H1 (cell line): ENCODE measurements around the gene MKLN1. TPM values are rescaled to one million over a fixed set of nuclear protein-coding genes. Genes with fewer than 3 reads are reported as not detected.

Experiments
- CTCF ChIA-PET: fragments of 300-600 bp; sonication (Branson Sonifier 250); formaldehyde crosslinking; loops from one replicate; lab custom pipeline; 2021; ENCODE audit not compliant: partially characterized antibody; lab: Charles Lee
- POLR2A ChIA-PET: fragments of 300-600 bp; sonication (Branson Sonifier 250); formaldehyde crosslinking; loops from one replicate; lab custom pipeline; 2021; ENCODE audit warnings: inconsistent platforms; ENCODE audit not compliant: partially characterized antibody; lab: Charles Lee
- DNase-seq, 2 experiments: peaks; one replicate each; pipeline versions ENCODE4 v3.0.0 to v3.0.0-alpha.2; 2010 to 2022; ENCODE audit warnings: low spot score in 2 of 2, low read depth in 1 of 2, mixed read lengths in 1 of 2
- FAIRE-seq: peaks from 2 replicates; lab custom pipeline; 2011; peaks lifted over from hg19 to GRCh38; lab: Jason Lieb, UNC
- H2AFZ ChIP-seq: 2 replicates; pipeline ENCODE4 v1.8.1; 2012; ENCODE audit warnings: low read length, inconsistent platforms
- H2AK5ac ChIP-seq: 2 replicates; pipeline ENCODE4 v1.6.1; 2013; ENCODE audit warnings: low read depth, low read length
- H2BK120ac ChIP-seq: replicated peaks from 2 replicates; pipeline ENCODE3; 2013; ENCODE audit warnings: low read depth, low read length, inconsistent platforms
- H2BK12ac ChIP-seq: 2 replicates; pipeline ENCODE4 v1.6.1; 2013; ENCODE audit warnings: low read depth, low read length
- H2BK15ac ChIP-seq: 2 replicates; pipeline ENCODE4 v1.6.1; 2013; ENCODE audit warnings: low read length
- H2BK20ac ChIP-seq: 2 replicates; pipeline ENCODE4 v1.6.1; 2013; ENCODE audit warnings: low read length
- H2BK5ac ChIP-seq: 2 replicates; pipeline ENCODE4 v1.6.1; 2013; ENCODE audit warnings: low read depth, low read length
- H3K14ac ChIP-seq: 2 replicates; pipeline ENCODE4 v1.6.1; 2013; ENCODE audit warnings: inconsistent platforms; ENCODE audit not compliant: insufficient read length
- H3K18ac ChIP-seq: 2 replicates; pipeline ENCODE4 v1.6.1; 2013; ENCODE audit warnings: low read length; ENCODE audit errors: extremely low read depth
- H3K23ac ChIP-seq: 2 replicates; pipeline ENCODE4 v1.6.1; 2013; ENCODE audit warnings: inconsistent platforms; ENCODE audit not compliant: insufficient read length
- H3K23me2 ChIP-seq: 2 replicates; pipeline ENCODE4 v1.6.1; 2013; ENCODE audit warnings: low read depth, low read length
- H3K27ac ChIP-seq: 2 replicates; pipeline ENCODE4 v1.6.1; 2011; ENCODE audit warnings: low read depth, low read length, inconsistent platforms
- H3K27me3 ChIP-seq, 4 experiments: replicated peaks in 1 of 4; 1 replicate in 1 of 4; 2 replicates in 3 of 4; pipeline versions ENCODE4 v1.6.1 to v1.8.1; 2011 to 2013; ENCODE audit warnings: low read length in 3 of 4, mild to moderate bottlenecking in 3 of 4, inconsistent platforms in 2 of 4, mixed read lengths in 2 of 4, moderate library complexity in 1 of 4; ENCODE audit not compliant: control insufficient read depth in 3 of 4, insufficient read depth in 3 of 4; ENCODE audit errors: extremely low read depth in 1 of 4
- H3K36me3 ChIP-seq, 4 experiments: 2 replicates each; pipeline versions ENCODE4 v1.6.1 to v1.8.1; 2011 to 2013; ENCODE audit warnings: mild to moderate bottlenecking in 4 of 4, low read length in 3 of 4, moderate library complexity in 2 of 4, control low read depth in 1 of 4, inconsistent platforms in 1 of 4; ENCODE audit not compliant: insufficient read depth in 4 of 4, control insufficient read depth in 2 of 4
- H3K4ac ChIP-seq: replicated peaks from 2 replicates; pipeline ENCODE3; 2013; ENCODE audit warnings: low read length, low read depth, mixed read lengths, inconsistent platforms; ENCODE audit not compliant: insufficient read length
- H3K4me1 ChIP-seq, 4 experiments: replicated peaks in 1 of 4; 1 replicate in 1 of 4; 2 replicates in 3 of 4; pipeline versions ENCODE4 v1.6.1 to v1.8.1; 2011 to 2013; ENCODE audit warnings: low read length in 3 of 4, inconsistent platforms in 2 of 4, mixed read lengths in 1 of 4; ENCODE audit not compliant: insufficient read depth in 4 of 4, control insufficient read depth in 3 of 4
- H3K4me2 ChIP-seq, 2 experiments: 2 replicates each; pipeline versions ENCODE4 v1.6.1 to v1.8.1; 2011 to 2013; ENCODE audit warnings: low read depth in 2 of 2, low read length in 2 of 2, control low read depth in 1 of 2, inconsistent platforms in 1 of 2, mild to moderate bottlenecking in 1 of 2; ENCODE audit not compliant: insufficient read depth in 1 of 2
- H3K4me3 ChIP-seq, 4 experiments: fragments of 200-600, 300-600 bp in 1 of 4; sonication (generic), shearing (Covaris generic), sonication (Bioruptor Twin) in 1 of 4; 2 replicates each; pipeline versions ENCODE4 v1.5.1 to v1.8.1; 2011 to 2016; ENCODE audit warnings: low read length in 4 of 4, low read depth in 3 of 4, control low read depth in 2 of 4, inconsistent platforms in 2 of 4, mild to moderate bottlenecking in 2 of 4, mixed read lengths in 1 of 4, moderate library complexity in 1 of 4; ENCODE audit not compliant: insufficient read depth in 2 of 4; ENCODE audit errors: extremely low read depth in 1 of 4
- H3K56ac ChIP-seq: replicated peaks from 2 replicates; pipeline ENCODE3; 2013; ENCODE audit warnings: low read depth, mild to moderate bottlenecking, mixed read lengths, low read length, inconsistent platforms; ENCODE audit not compliant: insufficient read length
- H3K79me1 ChIP-seq: 2 replicates; pipeline ENCODE4 v1.6.1; 2013; ENCODE audit warnings: low read depth, low read length, control low read depth
- H3K79me2 ChIP-seq, 2 experiments: 2 replicates each; pipeline versions ENCODE4 v1.6.1 to v1.8.1; 2012 to 2013; ENCODE audit warnings: low read length in 2 of 2, mild to moderate bottlenecking in 2 of 2, inconsistent platforms in 1 of 2; ENCODE audit not compliant: insufficient read depth in 2 of 2, control insufficient read depth in 1 of 2
- H3K9ac ChIP-seq, 4 experiments: replicated peaks in 1 of 4; 1 replicate in 1 of 4; 2 replicates in 3 of 4; pipeline versions ENCODE4 v1.6.1 to v1.8.1; 2011 to 2013; ENCODE audit warnings: low read depth in 3 of 4, low read length in 3 of 4, control low read depth in 2 of 4, mild to moderate bottlenecking in 2 of 4, moderate library complexity in 2 of 4, inconsistent platforms in 1 of 4; ENCODE audit errors: extremely low read depth in 1 of 4
- H3K9me3 ChIP-seq, 2 experiments: 2 replicates each; pipeline versions ENCODE4 v1.6.1 to v1.8.1; 2012 to 2013; ENCODE audit warnings: mild to moderate bottlenecking in 2 of 2, moderate library complexity in 2 of 2, control low read depth in 1 of 2, inconsistent platforms in 1 of 2, low read depth in 1 of 2, low read length in 1 of 2, mixed read lengths in 1 of 2; ENCODE audit not compliant: insufficient read depth in 2 of 2
- H4K20me1 ChIP-seq, 2 experiments: replicated peaks in 1 of 2; 2 replicates each; pipeline versions ENCODE3 to v1.8.1; 2011 to 2013; ENCODE audit warnings: inconsistent platforms in 2 of 2, low read length in 2 of 2, mild to moderate bottlenecking in 1 of 2; ENCODE audit not compliant: insufficient read depth in 2 of 2, control insufficient read depth in 1 of 2
- H4K5ac ChIP-seq: 2 replicates; pipeline ENCODE4 v1.6.1; 2013; ENCODE audit warnings: low read length, low read depth, mixed read lengths, inconsistent platforms; ENCODE audit not compliant: insufficient read length
- H4K8ac ChIP-seq: 2 replicates; pipeline ENCODE4 v1.8.0; 2013; ENCODE audit warnings: mild to moderate bottlenecking, moderate library complexity, low read length, inconsistent platforms; ENCODE audit not compliant: insufficient read depth; ENCODE audit errors: extremely low read depth
- H4K91ac ChIP-seq: replicated peaks from 2 replicates; pipeline ENCODE3; 2013; ENCODE audit warnings: low read length, mixed read lengths, inconsistent platforms; ENCODE audit not compliant: insufficient read length
- CEBPB ChIP-seq: IDR thresholded peaks from 2 replicates; pipeline ENCODE4 v1.6.1; 2012; ENCODE audit warnings: low read depth, low read length
- EP300 ChIP-seq, 2 experiments: IDR thresholded peaks; 1 replicate in 1 of 2; 2 replicates in 1 of 2; pipeline ENCODE4 v1.6.1; 2011 to 2012; ENCODE audit warnings: low read depth in 2 of 2, low read length in 2 of 2, mild to moderate bottlenecking in 2 of 2, borderline replicate concordance in 1 of 2, inconsistent platforms in 1 of 2, moderate library complexity in 1 of 2
- EZH2 ChIP-seq: fragments of 200-600 bp; sonication (generic); IDR thresholded peaks from 2 replicates; pipeline ENCODE4 v1.7.1; 2012; ENCODE audit warnings: low read depth, mild to moderate bottlenecking, moderate library complexity, low read length, inconsistent platforms; ENCODE audit not compliant: severe bottlenecking
- HDAC2 ChIP-seq, 2 experiments: fragments of 300-600 bp in 1 of 2; sonication (generic) in 1 of 2; IDR thresholded peaks; 2 replicates each; pipeline ENCODE4 v1.6.1; 2011 to 2012; ENCODE audit warnings: low read depth in 2 of 2, low read length in 2 of 2, mild to moderate bottlenecking in 2 of 2, moderate library complexity in 2 of 2, borderline replicate concordance in 1 of 2, inconsistent platforms in 1 of 2
- HDAC6 ChIP-seq: IDR thresholded peaks from one replicate; pipeline ENCODE4 v1.7.1; 2012; ENCODE audit warnings: low read depth, mild to moderate bottlenecking, inconsistent platforms, low read length, moderate library complexity
- KDM4A ChIP-seq: IDR thresholded peaks from one replicate; pipeline ENCODE4 v1.7.1; 2012; ENCODE audit warnings: low read depth, mild to moderate bottlenecking, moderate library complexity, low read length, inconsistent platforms; ENCODE audit not compliant: severe bottlenecking
- KDM5A ChIP-seq: fragments of 200-600 bp; IDR thresholded peaks from 2 replicates; pipeline ENCODE4 v1.7.1; 2012; ENCODE audit warnings: mild to moderate bottlenecking, low read length, inconsistent platforms, mixed read lengths
- SAP30 ChIP-seq: fragments of 300-600 bp; sonication (generic); IDR thresholded peaks from 2 replicates; pipeline ENCODE4 v1.7.1; 2012; ENCODE audit warnings: low read length, moderate library complexity, mild to moderate bottlenecking, inconsistent platforms; ENCODE audit not compliant: insufficient read depth, insufficient replicate concordance
- TCF12 ChIP-seq: IDR thresholded peaks from 2 replicates; pipeline ENCODE4 v1.6.1; 2011; ENCODE audit warnings: low read depth, mild to moderate bottlenecking, low read length
- WGBS, 2 experiments: shearing (Covaris generic) in 1 of 2; methylation state at CpG; one replicate each; pipeline versions ENCODE4 v1.1.6 to v1.1.7; 2013 to 2015; ENCODE audit warnings: low lambda C conversion rate in 2 of 2, mixed read lengths in 2 of 2, inconsistent platforms in 1 of 2, low coverage in 1 of 2, missing lambda C conversion rate in 1 of 2; ENCODE audit not compliant: insufficient replicate concordance in 2 of 2, insufficient coverage in 1 of 2, insufficient read length in 1 of 2; ENCODE audit errors: extremely low coverage in 1 of 2, missing lambda C conversion rate in 1 of 2; 5-methylcytosine and 5-hydroxymethylcytosine counted together
- polyA plus RNA-seq, 7 experiments: library from polyadenylated mRNA; depleted of rRNA in 3 of 7; stranded (reverse) in 5 of 7; unstranded in 2 of 7; fragments of >200 nt in 5 of 7; fragments of 200-250 nt in 2 of 7; gene quantifications; 1 replicate in 5 of 7; 2 replicates in 1 of 7; 4 replicates in 1 of 7; pipeline versions ENCODE4 v1.2.1 to v1.2.3, GENCODE V29; 2011 to 2013; ENCODE audit warnings: missing spikeins in 2 of 7, mixed read lengths in 2 of 7
- total RNA-seq: library from RNA; stranded (reverse); fragmentation: NEBNext Ultra II Directional; extraction: Animal tissue kit (Norgen Biotek cat#: 25700); gene quantifications from 2 replicates; pipeline ENCODE4 v1.2.1, GENCODE V29; 2021
- TF ChIP-seq, protein P1 (sequence below): IDR thresholded peaks from 2 replicates; pipeline ENCODE4 v1.6.1; 2011; ENCODE audit warnings: low read depth, mild to moderate bottlenecking, low read length; ENCODE audit not compliant: insufficient read depth

The MKLN1 gene
- total and polyA plus RNA-seq, 2 of the 8 experiments (the other 6 are each of a cell fraction or from before 2014, with no cell fraction given), result 22.3 to 50.9 TPM

DNA sequence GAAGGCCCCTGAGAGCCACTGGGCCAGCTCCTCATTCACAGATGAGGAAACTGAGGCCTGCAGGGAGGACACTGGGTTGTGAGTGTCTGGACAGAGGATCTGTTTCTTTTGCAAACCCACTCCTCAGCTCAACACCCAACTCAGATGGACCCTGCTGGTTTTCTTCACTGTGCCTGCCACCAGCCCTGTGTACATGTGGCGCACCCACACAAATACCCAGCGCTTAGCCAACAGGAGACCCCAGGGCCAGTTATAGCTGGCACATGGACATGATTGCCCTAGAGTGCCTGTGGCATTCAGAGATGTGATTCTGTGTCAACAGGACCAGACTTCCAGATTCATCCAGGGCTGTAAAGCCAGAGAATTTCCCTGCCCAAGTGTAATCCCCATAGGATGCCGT, 216.3 kb downstream of the MKLN1 start:
- no peak overlapping the region for H3K14ac ChIP-seq
- peaks cover 66 to 78% of the 10 kb centered on the region in 2 experiments for H4K20me1 ChIP-seq
- H3K4me3 ChIP-seq, result no peak overlapping the region
- no peaks in the 10 kb centered on the region for H3K9me3 ChIP-seq
- H3K79me2 ChIP-seq, result peaks cover 88 to 100% of the 10 kb centered on the region in 2 experiments
- POLR2A ChIA-PET, result interaction anchor here (1.2 to 17.7 kb wide), 5 partner anchors 10 to 107 kb away, joined by 3 to 108 read pairs (median 4); no protein-coding TSS in a partner anchor
- no peak overlapping the region for H2BK120ac ChIP-seq
- no peak overlapping the region for H2BK15ac ChIP-seq
- H2BK5ac ChIP-seq, result 0 out of 2 replicates have a peak overlapping the region, but pooled peaks have one; percentile 57
- no peak overlapping the region for H4K5ac ChIP-seq
- H3K27ac ChIP-seq, result 0 out of 2 replicates have a peak overlapping the region, but pooled peaks have one; percentile 26
- H4K8ac ChIP-seq, result no peak overlapping the region
- no peak overlapping the region for H3K56ac ChIP-seq
- no peak overlapping the region for H3K23ac ChIP-seq
- 90% methylated on average over 3 of the region's 3 CpGs; no CpG with 5 or more reads in 1 of the 2 experiments for WGBS, 2 experiments
- no peaks in the 10 kb centered on the region for H3K23me2 ChIP-seq
- no peak for FAIRE-seq
- peaks cover 46 to 87% (median 60%) of the 10 kb centered on the region in 4 experiments for H3K4me1 ChIP-seq
- CTCF ChIA-PET, result interaction anchor here (1.1 to 15.1 kb wide), 12 partner anchors 9 to 113 kb away, joined by 3 to 164 read pairs (median 54); no protein-coding TSS in a partner anchor
- no peak overlapping the region for H3K9ac ChIP-seq
- peaks cover 12% of the 10 kb centered on the region for H3K79me1 ChIP-seq
- H2AFZ ChIP-seq, result no peak overlapping the region
- H2BK20ac ChIP-seq, result no peak overlapping the region
- no peaks in the 10 kb centered on the region for H3K27me3 ChIP-seq
- H2AK5ac ChIP-seq, result no peak overlapping the region
- DNase-seq, result no peak
- no peak overlapping the region for H2BK12ac ChIP-seq
- no peak overlapping the region for H4K91ac ChIP-seq
- H3K18ac ChIP-seq, result no peak overlapping the region
- peak overlapping the region in 1 of 2 experiments; percentile 99; a peak in 2 of 4 replicates for H3K4me2 ChIP-seq
- no peak overlapping the region for H3K4ac ChIP-seq
- H3K36me3 ChIP-seq, result peaks cover 7 to 87% (median 10%) of the 10 kb centered on the region in 4 experiments; a peak in 5 of 8 replicates
- TF ChIP-seq KDM5A (no peak), HDAC6 (no peak), EP300 (IDR thresholded peaks at IDR 0.05; ENCODE audit: borderline replicate concordance in 1 of 2, low read depth in 2 of 2, low read length in 2 of 2) (no peak), SAP30 (no peak), TCF12 (no peak), HDAC2 (IDR thresholded peaks at IDR 0.05; ENCODE audit: borderline replicate concordance in 1 of 2, low read depth in 2 of 2, low read length in 2 of 2) (no peak), EZH2 (no peak), CEBPB (no peak), KDM4A (no peak)
- TF ChIP-seq, protein P1, sequence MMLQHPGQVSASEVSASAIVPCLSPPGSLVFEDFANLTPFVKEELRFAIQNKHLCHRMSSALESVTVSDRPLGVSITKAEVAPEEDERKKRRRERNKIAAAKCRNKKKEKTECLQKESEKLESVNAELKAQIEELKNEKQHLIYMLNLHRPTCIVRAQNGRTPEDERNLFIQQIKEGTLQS, result no peak
